ENCODE results near the gene PLXNA1. TPM values are rescaled to one million over a fixed set of nuclear protein-coding genes. Genes with fewer than 3 reads are reported as not detected.

The PLXNA1 gene
- total and polyA plus RNA-seq, 2 experiments from 2014 or later = 11.0 to 73.5 TPM

GRCh38 chr3:127008236-127008635 lies 25.3 kb downstream of the PLXNA1 start:
- no peaks in the 10 kb centered on the region for H3K27me3 ChIP-seq (ENCODE audit: insufficient read depth)
- no peak overlapping the region for H3K27ac ChIP-seq (ENCODE audit: low read depth)
- Mint-ChIP-seq H3K27me3 (ENCODE audit: insufficient read depth, low read depth, poor library complexity) (peaks cover 5% of the 10 kb centered on the region), H3K4me1 (peaks cover 8% of the 10 kb centered on the region; the same call in 2 of the 3 replicates), H3K9me3 (no peaks in the 10 kb centered on the region; the same call in 2 of the 3 replicates), H3K27ac (no peak overlapping the region), H3K36me3 (ENCODE audit: low read depth) (peaks cover 12% of the 10 kb centered on the region), H3K4me3 (no peak overlapping the region)
- H3F3A ChIP-seq (replicated peaks; ENCODE audit: low read depth) = no peaks in the 10 kb centered on the region
- H3K9me2 ChIP-seq (ENCODE audit: insufficient read depth) = no peaks in the 10 kb centered on the region
- H3K36me3 ChIP-seq (ENCODE audit: insufficient read depth) = no peaks in the 10 kb centered on the region
- no peak for TF ChIP-seq REST (IDR thresholded peaks at IDR 0.05; ENCODE audit: unreplicated experiment)
- no peak for TF ChIP-seq NANOG (IDR thresholded peaks at IDR 0.05; ENCODE audit: borderline replicate concordance)
- no peak for TF ChIP-seq ZNF331 (CRISPR knock-in tag; IDR thresholded peaks at IDR 0.05; ENCODE audit: low read depth)
- no peak for TF ChIP-seq CTCF (conservative IDR thresholded peaks at IDR 0.05; ENCODE audit: low read depth in 2 of 2)
- TF ChIP-seq JUNB (IDR thresholded peaks at IDR 0.05; ENCODE audit: unreplicated experiment) = no peak
- no peak for TF ChIP-seq ETS1 (IDR thresholded peaks at IDR 0.05)
- TF ChIP-seq EZH2 (IDR thresholded peaks at IDR 0.05; ENCODE audit: low read depth, unreplicated experiment) = no peak
- no peak for TF ChIP-seq ZNF462 (CRISPR knock-in tag; IDR thresholded peaks at IDR 0.05)
- TF ChIP-seq CREB1 (CRISPR knock-in tag; IDR thresholded peaks at IDR 0.05; ENCODE audit: low read depth) = no peak
- no peak for TF ChIP-seq ZNF114 (CRISPR knock-in tag; IDR thresholded peaks at IDR 0.05)
- no peak for TF ChIP-seq POLR2AphosphoS5 (IDR thresholded peaks at IDR 0.05; ENCODE audit: low read depth)
- TF ChIP-seq EZH2phosphoT487 (IDR thresholded peaks at IDR 0.05; ENCODE audit: unreplicated experiment) = no peak
- no peak for TF ChIP-seq STAT1 (IDR thresholded peaks at IDR 0.05; ENCODE audit: unreplicated experiment)
- no peak overlapping the region for H3K4me3 ChIP-seq
- H3K4me2 ChIP-seq = no peak overlapping the region
- no peak overlapping the region for H2AFZ ChIP-seq
- ATAC-seq (no peak), DNase-seq (ENCODE audit: low spot score) (no peak)
- no peaks in the 10 kb centered on the region; the same call in 1 of the 2 replicates for H4K20me1 ChIP-seq (replicated peaks; ENCODE audit: insufficient read depth)
- H3K4me1 ChIP-seq (ENCODE audit: insufficient read depth) = no peaks in the 10 kb centered on the region
- H3K79me2 ChIP-seq (replicated peaks; ENCODE audit: insufficient read depth) = no peaks in the 10 kb centered on the region

Measured in GM23338 (cell line).